Esophagus squamous epithelium (tissue), 5 donors: ENCODE results near the gene PRKCA. TPM values are rescaled to one million over a fixed set of nuclear protein-coding genes. Genes with fewer than 3 reads are reported as not detected.

ENCODE experiments used
- DNase-seq: peaks from one replicate; lab custom pipeline; 2025; lab: John Stamatoyannopoulos, UW
- H3K27ac ChIP-seq, 4 donors: fragments of 200-600 bp; sonication (generic); one replicate each; pipeline ENCODE4 v1.5.1; 2016 to 2019; ENCODE audit warnings: mild to moderate bottlenecking in 1 of 4
- H3K27me3 ChIP-seq, 4 donors: fragments of 200-600 bp; sonication (generic); 1 replicate in 3 of 4; 2 replicates in 1 of 4; pipeline versions ENCODE4 v1.5.1 to v1.6.0; 2017 to 2021; ENCODE audit warnings: antibody characterized with exemption in 1 of 4
- H3K36me3 ChIP-seq, 3 donors: fragments of 200-600 bp; sonication (generic); one replicate each; pipeline ENCODE4 v1.5.1; 2016 to 2019
- H3K4me1 ChIP-seq, 3 donors: fragments of 200-600 bp; sonication (generic); one replicate each; pipeline ENCODE4 v1.5.1; 2017 to 2019
- H3K4me3 ChIP-seq, 4 donors: fragments of 200-600 bp; sonication (generic); 1 replicate in 3 of 4; 2 replicates in 1 of 4; pipeline ENCODE4 v1.5.1; 2016 to 2019; ENCODE audit warnings: mild to moderate bottlenecking in 2 of 4, moderate library complexity in 1 of 4
- H3K9me3 ChIP-seq, 3 donors: fragments of 200-600 bp; sonication (generic); one replicate each; pipeline ENCODE4 v1.5.1; 2016 to 2019
- CTCF ChIP-seq, 6 experiments: fragments of 450-650 bp in 4 of 6; fragments of 200-600 bp in 2 of 6; sonication (generic) in 2 of 6; IDR thresholded peaks; one replicate each; pipeline ENCODE4 v1.5.1; 2016 to 2019; ENCODE audit warnings: antibody characterized with exemption in 6 of 6, mild to moderate bottlenecking in 4 of 6, moderate library complexity in 4 of 6
- POLR2A ChIP-seq, 4 donors: fragments of 450-650 bp; IDR thresholded peaks; one replicate each; pipeline ENCODE4 v1.6.1; 2017; ENCODE audit warnings: antibody characterized with exemption in 4 of 4, mild to moderate bottlenecking in 4 of 4, moderate library complexity in 3 of 4
- WGBS, 2 donors: methylation state at CpG; one replicate each; pipeline ENCODE4 v1.1.5; 2018; 5-methylcytosine and 5-hydroxymethylcytosine counted together
- intact Hi-C: fragments of 100-400 bp; cut with DNase I; formaldehyde crosslinking; loops from one replicate; pipeline ENCODE4 v1.15.0; 2022
- total RNA-seq, 4 donors: library from RNA; depleted of rRNA; stranded (reverse); fragments of >200 nt; gene quantifications; one replicate each; pipeline ENCODE4 v1.1.0, GENCODE V29; 2016
- donor health status: DM: yes; HTN: yes; CAD: no.

The PRKCA gene
- total RNA-seq, 4 donors from 2014 or later, result 2.4 to 9.2 (median 4.2) TPM

GRCh38 chr17:66630379-66630778 lies 328.0 kb downstream of the PRKCA start:
- Histone ChIP-seq H3K36me3 (no peaks in the 10 kb centered on the region), H3K9me3 (no peaks in the 10 kb centered on the region), H3K27ac (no peak overlapping the region), H3K4me1 (no peaks in the 10 kb centered on the region), H3K27me3 (no peaks in the 10 kb centered on the region), H3K4me3 (no peak overlapping the region)
- no peak for TF ChIP-seq POLR2A (IDR thresholded peaks at IDR 0.05)
- TF ChIP-seq CTCF (IDR thresholded peaks at IDR 0.05), result no peak
- 77 to 87% methylated on average over 2 of the region's 2 CpGs for WGBS, 2 donors
- intact Hi-C loops, result no loop called here
- DNase-seq, result no peak

GRCh38 chr17:66630828-66631472 lies 328.5 kb downstream of the PRKCA start:
- TF ChIP-seq CTCF (IDR thresholded peaks at IDR 0.05) (no peak), POLR2A (IDR thresholded peaks at IDR 0.05) (no peak)
- DNase-seq, result no peak
- H3K9me3 ChIP-seq, result no peaks in the 10 kb centered on the region
- H3K4me3 ChIP-seq, result no peak overlapping the region
- H3K36me3 ChIP-seq, result no peaks in the 10 kb centered on the region
- no peaks in the 10 kb centered on the region for H3K27me3 ChIP-seq
- WGBS, 2 donors, result 79 to 89% methylated on average over 3 of the region's 3 CpGs
- H3K27ac ChIP-seq, result no peak overlapping the region
- H3K4me1 ChIP-seq, result no peaks in the 10 kb centered on the region
- intact Hi-C loops, result no loop called here

DNA sequence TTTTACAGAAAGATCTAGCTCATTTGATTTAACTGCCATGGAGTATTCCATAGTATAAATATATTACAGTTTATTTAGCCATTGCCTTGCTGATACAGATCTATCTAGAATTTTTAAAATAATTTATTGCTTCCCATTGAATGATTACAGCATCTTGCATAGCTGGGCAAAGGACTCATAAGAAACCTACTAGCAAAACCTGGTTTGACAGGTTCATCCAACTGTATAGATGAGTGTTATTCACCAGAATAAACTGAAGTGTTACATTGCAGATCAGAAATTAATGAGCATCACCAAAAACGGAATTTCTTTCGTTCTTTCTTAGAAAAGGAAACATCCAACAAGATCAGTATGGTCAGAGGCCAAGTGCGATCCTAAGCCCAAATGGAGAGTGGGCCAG lies 330.3 kb downstream of the PRKCA start:
- Histone ChIP-seq H3K9me3 (no peaks in the 10 kb centered on the region), H3K27me3 (no peaks in the 10 kb centered on the region), H3K27ac (no peak overlapping the region), H3K36me3 (no peaks in the 10 kb centered on the region), H3K4me3 (no peak overlapping the region), H3K4me1 (no peaks in the 10 kb centered on the region)
- no peak for TF ChIP-seq CTCF (IDR thresholded peaks at IDR 0.05)
- no peak for TF ChIP-seq POLR2A (IDR thresholded peaks at IDR 0.05)
- no peak for DNase-seq
- intact Hi-C loops, result no loop called here
- WGBS, 2 donors, result 76 to 77% methylated on average over 3 of the region's 3 CpGs

DNA sequence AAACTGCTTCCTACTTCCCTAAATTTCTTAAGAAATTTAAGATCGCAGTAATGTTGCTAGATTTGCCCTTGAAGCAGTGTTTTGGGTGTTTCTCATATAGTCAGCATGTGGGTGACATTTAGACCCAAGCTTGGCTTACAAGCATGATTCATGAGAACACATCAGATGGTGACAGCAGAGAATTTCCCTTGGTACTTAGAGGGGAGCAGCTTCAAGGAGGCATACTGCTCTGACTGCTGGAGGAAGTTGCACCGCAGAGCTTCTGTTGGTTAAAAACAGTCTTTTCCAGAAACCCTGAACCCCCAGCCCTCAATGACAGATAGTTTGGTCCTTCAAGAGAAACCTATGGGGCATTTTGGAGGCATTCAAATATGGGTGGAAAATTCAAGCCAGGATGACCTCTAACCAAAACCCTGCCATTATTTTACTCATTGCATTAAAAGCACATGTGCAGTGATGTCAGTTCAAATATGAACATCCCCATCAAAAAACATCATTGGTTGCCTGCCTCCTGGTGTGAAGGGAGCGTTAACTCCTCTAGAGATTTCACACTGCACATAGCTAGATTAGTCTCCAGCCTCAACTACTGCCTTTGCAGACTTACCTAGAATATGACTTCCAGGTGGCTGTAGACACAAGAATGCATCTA lies 331.0 kb downstream of the PRKCA start:
- H3K27me3 ChIP-seq, result no peaks in the 10 kb centered on the region
- no peak overlapping the region for H3K27ac ChIP-seq
- H3K4me1 ChIP-seq, result no peaks in the 10 kb centered on the region
- H3K4me3 ChIP-seq, result no peak overlapping the region
- DNase-seq, result no peak
- WGBS, 2 donors, result 65 to 83% methylated on average over 3 of the region's 3 CpGs
- TF ChIP-seq POLR2A (IDR thresholded peaks at IDR 0.05), result no peak
- TF ChIP-seq CTCF (IDR thresholded peaks at IDR 0.05), result no peak
- H3K9me3 ChIP-seq, result no peaks in the 10 kb centered on the region
- H3K36me3 ChIP-seq, result no peaks in the 10 kb centered on the region
- intact Hi-C loops, result no loop called here

GRCh38 chr17:66634193-66634592 lies 331.8 kb downstream of the PRKCA start:
- no peak overlapping the region for H3K4me3 ChIP-seq
- no peak overlapping the region for H3K27ac ChIP-seq
- H3K4me1 ChIP-seq, result no peaks in the 10 kb centered on the region
- 0 to 88% methylated on average over 1 of the region's 1 CpG for WGBS, 2 donors
- no peaks in the 10 kb centered on the region for H3K9me3 ChIP-seq
- H3K27me3 ChIP-seq, result no peaks in the 10 kb centered on the region
- TF ChIP-seq POLR2A (IDR thresholded peaks at IDR 0.05), result no peak
- intact Hi-C loops, result no loop called here
- DNase-seq, result no peak
- H3K36me3 ChIP-seq, result no peaks in the 10 kb centered on the region
